ENCODE data around the gene SEC14L1.
A peak's percentile ranks its signal among the peaks of the same experiment; 100 is the strongest.
"Not testable (repeated sequence)": the region's sequence is repeated elsewhere in the genome, so short reads cannot be mapped to it uniquely, and the experiment has no call there.

The SEC14L1 gene

DNA sequence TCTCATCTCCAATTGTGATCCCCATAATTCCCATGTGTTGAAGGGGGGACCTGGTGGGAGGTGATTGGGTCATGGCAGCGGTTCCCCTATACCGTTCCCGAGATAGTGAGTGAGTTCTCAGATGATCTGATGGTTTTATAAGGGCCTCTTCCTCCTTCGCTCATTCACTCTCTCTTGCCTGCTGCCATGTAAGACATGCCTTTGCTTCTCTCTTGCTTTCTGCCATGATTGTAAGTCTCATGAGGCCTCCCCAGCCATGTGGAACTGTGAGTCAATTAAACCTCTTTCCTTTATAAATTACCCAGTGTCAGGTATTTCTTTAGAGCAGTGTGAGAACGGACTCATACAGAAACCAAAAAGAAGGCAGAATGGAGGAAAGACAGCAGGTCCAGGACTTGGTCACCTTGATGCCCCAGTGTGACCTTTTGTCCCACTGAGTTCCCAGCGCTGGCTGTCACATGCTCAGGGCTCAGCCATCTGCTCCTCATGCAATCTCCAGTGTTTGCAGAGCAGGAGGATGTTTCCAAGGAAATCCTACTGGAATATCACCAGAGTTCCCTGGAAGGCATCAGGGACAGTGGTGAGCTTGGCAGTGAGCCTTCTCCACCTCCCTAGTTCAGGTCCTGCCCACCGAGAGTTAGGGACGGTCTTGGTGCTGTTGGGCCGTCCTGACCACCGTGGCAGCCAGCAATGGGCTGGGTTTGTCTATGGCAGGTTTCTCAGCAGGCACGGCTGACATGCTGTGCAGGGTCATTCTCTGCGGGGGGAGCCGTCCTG, 96.7 kb downstream of the SEC14L1 start:
- ATAC-seq (ENCODE audit: low read depth) (no peak), DNase-seq (ENCODE audit: low spot score in 2 of 2) (no peak)
- peaks cover 15% of the 10 kb centered on the region for H3K4me1 Mint-ChIP-seq
- peaks cover 7% of the 10 kb centered on the region for H3K9me3 Mint-ChIP-seq
- H3K4me3 Mint-ChIP-seq: no peak overlapping the region
- H3K27ac Mint-ChIP-seq: no peak overlapping the region
- H3K36me3 Mint-ChIP-seq: peaks cover 3% of the 10 kb centered on the region
- H3K27me3 Mint-ChIP-seq: peaks cover 3% of the 10 kb centered on the region

DNA sequence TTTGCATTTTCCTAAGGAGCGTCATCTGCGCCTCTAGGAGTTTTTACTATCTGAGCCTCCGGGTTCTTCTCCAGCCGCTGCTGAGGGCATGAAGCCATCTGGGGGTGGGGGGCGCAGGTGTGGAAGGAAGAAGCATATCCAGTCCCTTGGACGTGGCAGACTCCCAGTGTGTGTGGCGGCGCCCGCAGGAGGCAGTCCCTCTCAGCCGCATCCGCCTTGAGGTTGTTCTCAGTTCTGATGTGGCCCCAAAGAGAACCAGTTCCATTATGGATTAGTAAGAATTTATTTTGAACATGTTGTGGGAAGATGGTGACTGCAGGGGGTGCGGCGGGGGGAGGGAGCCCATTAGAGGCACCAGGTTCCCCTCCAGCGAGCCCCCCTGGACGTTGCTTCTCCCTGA, 100.2 kb downstream of the SEC14L1 start:
- H3K4me1 Mint-ChIP-seq: peaks cover 10% of the 10 kb centered on the region
- DNase-seq (ENCODE audit: low spot score in 2 of 2) (no peak), ATAC-seq (ENCODE audit: low read depth) (no peak)
- H3K27me3 Mint-ChIP-seq: peaks cover 11% of the 10 kb centered on the region
- no peak overlapping the region for H3K27ac Mint-ChIP-seq
- no peak overlapping the region for H3K4me3 Mint-ChIP-seq
- H3K36me3 Mint-ChIP-seq: peaks cover 3% of the 10 kb centered on the region
- peaks cover 5% of the 10 kb centered on the region for H3K9me3 Mint-ChIP-seq

DNA sequence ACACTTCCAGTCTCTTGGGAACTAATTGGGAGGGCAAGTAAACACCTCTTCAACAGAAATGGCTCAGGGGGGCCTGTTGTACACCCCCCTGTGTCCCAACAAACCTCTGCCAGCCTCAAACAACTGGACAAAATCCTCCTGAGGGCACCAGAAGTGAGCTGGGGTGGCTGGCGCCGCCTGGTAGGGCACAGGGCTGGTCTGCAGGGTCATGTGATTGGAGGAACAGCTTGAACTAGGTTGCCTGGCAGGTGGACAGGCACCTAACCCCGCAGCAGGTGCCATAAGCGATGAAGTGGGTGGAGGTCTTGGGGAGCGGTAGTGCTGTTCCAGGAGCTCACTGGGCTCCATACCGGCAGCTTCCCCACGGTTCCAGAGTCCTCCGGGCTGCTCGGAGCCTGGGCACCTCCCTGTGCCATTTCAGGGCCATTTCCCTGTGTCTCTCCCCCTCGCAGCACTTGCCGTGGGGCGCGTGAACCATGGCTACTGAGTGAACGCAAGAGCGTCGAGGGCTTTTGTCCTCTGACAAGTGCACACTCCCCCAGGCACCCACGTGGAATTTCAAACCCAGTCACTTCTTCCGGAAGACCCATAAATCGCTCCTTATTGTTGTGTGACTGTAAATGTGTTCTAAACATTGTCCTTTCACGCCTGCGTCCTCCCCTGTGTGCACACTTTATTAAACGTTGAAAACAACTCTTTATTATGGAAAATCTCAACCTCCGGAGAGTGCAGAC, 101.5 kb downstream of the SEC14L1 start:
- Mint-ChIP-seq H3K27me3 (peaks cover 14% of the 10 kb centered on the region), H3K27ac (no peak overlapping the region), H3K9me3 (peaks cover under 1% of the 10 kb centered on the region), H3K4me1 (peaks cover 15% of the 10 kb centered on the region), H3K4me3 (no peak overlapping the region), H3K36me3 (no peaks in the 10 kb centered on the region)
- ATAC-seq (ENCODE audit: low read depth): no peak
- no peak for DNase-seq (ENCODE audit: low spot score in 2 of 2)

DNA sequence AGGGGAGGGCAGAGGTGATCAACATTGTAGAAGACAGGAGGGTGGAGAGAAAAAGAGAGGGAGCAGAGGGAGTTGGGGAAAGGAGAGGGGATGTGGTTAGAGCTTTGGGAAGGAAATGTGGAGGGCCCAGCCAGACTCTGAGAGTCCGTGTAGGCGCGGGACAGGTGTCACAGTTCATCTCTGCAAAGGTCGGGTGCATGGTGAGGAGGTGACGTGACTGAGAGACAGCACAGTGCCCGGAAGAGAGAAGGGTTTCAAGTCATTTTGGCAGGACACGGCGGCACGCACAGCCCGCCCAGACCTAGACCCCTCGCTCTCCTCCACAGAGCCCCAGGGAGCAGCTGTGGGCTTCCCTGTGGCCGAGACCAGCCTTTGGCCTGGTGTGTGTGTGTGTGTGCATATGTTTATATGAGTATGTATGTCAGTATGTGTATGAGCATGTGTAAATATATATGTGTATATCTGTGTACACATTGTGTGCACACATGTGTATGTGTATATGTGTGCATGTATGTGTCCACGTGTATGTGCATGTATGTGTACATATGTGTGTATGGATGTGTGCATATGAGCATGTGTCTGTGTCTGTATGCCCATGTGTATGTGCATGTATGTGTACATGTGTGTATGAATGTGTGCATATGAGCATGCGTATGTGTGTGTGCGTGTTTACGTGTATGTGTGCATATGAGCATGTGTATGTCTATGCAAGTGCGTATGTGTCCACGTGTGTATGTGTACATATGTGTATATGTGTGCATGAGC, 104.6 kb downstream of the SEC14L1 start:
- no peak overlapping the region for H3K27ac Mint-ChIP-seq
- H3K9me3 Mint-ChIP-seq: no peaks in the 10 kb centered on the region
- DNase-seq (ENCODE audit: low spot score in 2 of 2) (no peak), ATAC-seq (ENCODE audit: low read depth) (no peak)
- no peaks in the 10 kb centered on the region for H3K36me3 Mint-ChIP-seq
- H3K4me1 Mint-ChIP-seq: peaks cover 15% of the 10 kb centered on the region
- peaks cover 28% of the 10 kb centered on the region for H3K27me3 Mint-ChIP-seq
- no peak overlapping the region for H3K4me3 Mint-ChIP-seq

DNA sequence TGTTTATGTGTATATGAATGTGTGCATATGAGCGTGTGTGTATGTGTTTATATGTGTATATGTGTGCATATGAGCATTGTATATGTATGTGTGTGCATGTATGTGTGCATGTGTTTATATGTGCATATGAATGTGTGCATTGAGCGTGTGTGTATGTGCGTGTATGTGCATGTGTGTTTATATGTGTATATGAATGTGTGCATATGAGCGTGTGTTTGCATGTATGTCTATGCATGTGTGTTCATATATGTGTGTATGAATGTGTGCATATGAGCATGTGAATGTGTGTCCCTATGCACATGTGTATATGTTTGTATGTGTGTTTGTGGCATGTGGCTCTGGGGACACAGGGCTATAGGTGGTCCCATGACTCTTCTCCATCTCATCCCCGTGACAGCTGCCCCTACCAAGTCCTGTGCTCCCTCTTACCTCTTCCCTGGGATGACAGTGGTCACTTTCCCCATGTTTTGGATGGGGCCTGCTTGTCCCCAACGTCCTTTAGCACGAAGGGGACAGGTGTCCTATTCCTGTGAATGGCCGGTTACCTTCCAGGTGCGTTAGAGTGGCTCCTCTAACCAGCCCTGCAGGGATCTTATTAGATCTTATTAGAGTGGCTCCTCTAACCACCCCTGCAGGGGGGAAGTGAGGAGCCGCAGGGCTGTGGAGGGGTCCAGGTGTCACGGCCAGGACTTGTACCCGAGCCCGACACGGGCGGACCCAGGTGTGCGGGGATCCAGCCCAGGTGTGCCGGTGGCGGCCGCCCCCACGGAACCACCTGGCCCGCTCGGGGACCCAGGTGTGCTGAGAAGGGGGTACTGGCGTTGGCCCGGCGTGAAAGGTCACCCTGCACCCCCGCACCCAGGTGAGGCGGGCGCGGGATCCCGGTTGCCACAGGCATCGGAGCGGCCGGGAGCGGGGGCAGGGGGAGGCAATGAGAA, 105.6 kb downstream of the SEC14L1 start:
- Mint-ChIP-seq H3K4me3 (peak overlapping the region; percentile 35), H3K36me3 (no peaks in the 10 kb centered on the region), H3K27ac (no peak overlapping the region), H3K9me3 (no peaks in the 10 kb centered on the region), H3K4me1 (peaks cover 15% of the 10 kb centered on the region), H3K27me3 (peaks cover 30% of the 10 kb centered on the region)
- ATAC-seq (ENCODE audit: low read depth) (peak; percentile 23), DNase-seq (ENCODE audit: low spot score in 2 of 2) (no peak)

DNA sequence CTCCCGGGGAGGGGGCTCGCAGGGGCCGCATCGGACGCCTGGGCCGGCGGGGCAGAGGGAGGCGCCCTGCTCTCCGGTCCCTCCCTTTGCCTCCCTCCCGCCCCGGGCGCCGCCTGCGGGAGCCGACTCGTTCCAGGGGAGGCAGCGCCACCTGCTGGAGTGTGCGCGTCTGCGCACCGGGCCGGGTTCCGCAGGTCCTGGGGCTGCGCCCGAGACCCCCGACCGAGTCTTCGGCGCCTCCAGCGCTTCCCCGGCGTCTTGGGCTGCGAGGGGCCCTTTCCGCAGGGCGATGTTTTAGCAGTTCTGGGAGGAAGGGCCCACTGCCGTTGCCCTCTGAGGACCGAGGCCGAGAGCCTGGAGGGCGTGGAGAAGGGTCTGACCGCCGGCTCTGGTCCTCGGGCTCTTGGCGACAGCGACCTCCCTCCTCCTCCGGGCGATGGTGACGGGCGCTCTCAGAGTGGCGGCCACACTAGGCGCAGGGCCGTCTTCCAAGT, 106.3 kb downstream of the SEC14L1 start:
- H3K27ac Mint-ChIP-seq: no peak overlapping the region
- ATAC-seq (ENCODE audit: low read depth) (peak; percentile 94), DNase-seq (ENCODE audit: low spot score in 2 of 2) (peak; percentile 86 to 94)
- H3K36me3 Mint-ChIP-seq: no peaks in the 10 kb centered on the region
- peak overlapping the region; percentile 54 for H3K4me3 Mint-ChIP-seq
- H3K9me3 Mint-ChIP-seq: no peaks in the 10 kb centered on the region
- peaks cover 15% of the 10 kb centered on the region for H3K4me1 Mint-ChIP-seq
- peaks cover 34% of the 10 kb centered on the region for H3K27me3 Mint-ChIP-seq

DNA sequence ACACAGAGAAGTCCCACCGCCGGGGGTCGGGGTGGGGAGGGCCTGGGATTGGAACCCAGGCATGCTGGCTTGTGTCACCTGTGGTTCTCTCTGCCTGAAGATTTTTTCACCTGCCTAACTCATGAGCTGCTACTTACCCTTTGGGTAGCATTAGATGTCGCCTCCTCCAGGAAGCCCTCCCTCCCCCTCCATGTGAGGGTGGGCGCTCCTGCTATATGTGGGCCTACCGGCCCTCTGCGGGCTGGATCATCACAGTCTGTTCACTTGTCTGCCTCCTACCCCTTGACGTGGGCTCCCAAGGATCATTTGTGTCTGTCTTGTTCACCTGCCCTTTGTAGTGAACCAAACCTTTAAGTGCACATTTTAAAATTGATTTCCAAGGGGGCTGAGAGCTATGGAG, 106.8 kb downstream of the SEC14L1 start:
- H3K4me1 Mint-ChIP-seq: peaks cover 15% of the 10 kb centered on the region
- H3K27me3 Mint-ChIP-seq: peaks cover 34% of the 10 kb centered on the region
- H3K36me3 Mint-ChIP-seq: no peaks in the 10 kb centered on the region
- no peak overlapping the region for H3K27ac Mint-ChIP-seq
- no peak for ATAC-seq (ENCODE audit: low read depth)
- no peaks in the 10 kb centered on the region for H3K9me3 Mint-ChIP-seq
- peak overlapping the region; percentile 25 for H3K4me3 Mint-ChIP-seq
- DNase-seq (ENCODE audit: low spot score in 2 of 2): no peak

DNA sequence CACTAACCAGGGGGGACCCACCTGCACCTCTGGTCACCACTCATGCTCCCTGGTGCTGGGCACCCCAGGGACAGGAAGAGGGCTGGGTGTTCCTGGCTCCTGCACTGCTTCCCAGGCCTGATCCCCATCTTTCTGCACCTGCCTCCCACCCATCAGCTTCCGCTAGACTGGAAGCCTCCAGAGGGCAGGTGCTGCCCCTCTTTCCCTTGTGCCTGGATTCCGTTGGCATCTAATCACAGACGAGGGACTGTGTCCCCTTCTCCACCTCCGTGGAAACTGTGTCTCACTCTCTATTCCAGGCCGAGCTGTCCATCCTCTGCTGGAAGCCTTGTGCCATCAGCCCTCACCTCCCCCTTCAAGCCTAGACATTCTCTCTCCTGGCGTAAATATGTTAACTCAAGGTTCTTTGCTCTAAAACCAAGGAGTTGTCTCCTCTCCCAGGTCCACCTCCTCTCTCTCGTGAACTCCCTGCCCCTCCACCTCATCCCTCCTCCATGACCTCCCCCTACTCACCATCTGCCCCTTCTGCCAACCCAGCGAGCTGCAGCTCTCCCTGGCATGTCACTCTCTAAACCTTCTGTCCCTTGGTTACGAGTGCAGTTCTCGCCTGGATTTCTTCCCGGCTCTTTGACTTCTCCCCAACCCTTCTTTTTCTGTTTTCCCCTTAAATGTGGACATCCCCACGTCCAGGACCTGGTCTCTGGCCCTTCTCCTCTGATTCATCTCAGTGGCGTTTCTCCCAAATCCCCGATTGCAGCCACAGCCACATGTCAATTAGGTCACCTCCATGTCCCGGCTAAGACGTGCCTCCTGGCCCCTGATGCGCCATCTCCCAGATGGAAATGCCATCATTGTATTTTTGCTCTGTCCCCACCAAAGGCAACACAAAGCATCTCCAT, 107.7 kb downstream of the SEC14L1 start:
- Mint-ChIP-seq H3K4me1 (peaks cover 15% of the 10 kb centered on the region), H3K27me3 (peaks cover 34% of the 10 kb centered on the region), H3K36me3 (no peaks in the 10 kb centered on the region), H3K4me3 (peak overlapping the region; percentile 2), H3K9me3 (no peaks in the 10 kb centered on the region), H3K27ac (no peak overlapping the region)
- no peak for DNase-seq (ENCODE audit: low spot score in 2 of 2)
- ATAC-seq (ENCODE audit: low read depth): no peak

DNA sequence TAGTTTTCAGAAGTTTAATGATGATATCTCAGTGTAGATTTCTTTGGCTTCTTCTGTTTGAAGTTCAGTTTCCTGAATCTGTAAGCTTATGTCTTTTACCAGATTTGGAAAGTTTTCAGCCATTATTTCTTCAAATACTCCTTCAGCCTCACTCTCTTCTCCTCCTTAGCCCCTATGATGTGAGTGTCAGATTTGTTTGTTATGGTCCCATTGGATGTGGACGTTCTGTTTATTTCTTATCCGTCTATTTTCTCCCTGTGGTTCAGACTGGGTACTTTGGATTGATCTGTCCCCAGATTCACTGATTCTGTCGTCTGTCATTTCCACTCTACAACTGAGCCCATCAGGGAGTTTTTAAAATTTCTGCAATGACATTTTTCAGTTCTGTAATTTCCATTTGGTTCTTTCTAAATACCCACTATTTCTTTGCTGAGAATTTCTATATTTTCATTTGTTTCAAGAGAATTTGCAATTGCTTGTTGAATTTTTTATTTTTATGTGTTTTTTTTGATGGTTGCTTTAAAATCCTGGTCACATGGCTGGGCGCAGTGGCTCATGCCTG, 110.9 kb downstream of the SEC14L1 start:
- Mint-ChIP-seq H3K9me3 (no peaks in the 10 kb centered on the region), H3K4me1 (no peaks in the 10 kb centered on the region), H3K4me3 (no peak overlapping the region), H3K27ac (no peak overlapping the region), H3K36me3 (no peaks in the 10 kb centered on the region), H3K27me3 (peaks cover 26% of the 10 kb centered on the region)
- ATAC-seq (ENCODE audit: low read depth): no peak
- DNase-seq (ENCODE audit: low spot score in 2 of 2): no peak

DNA sequence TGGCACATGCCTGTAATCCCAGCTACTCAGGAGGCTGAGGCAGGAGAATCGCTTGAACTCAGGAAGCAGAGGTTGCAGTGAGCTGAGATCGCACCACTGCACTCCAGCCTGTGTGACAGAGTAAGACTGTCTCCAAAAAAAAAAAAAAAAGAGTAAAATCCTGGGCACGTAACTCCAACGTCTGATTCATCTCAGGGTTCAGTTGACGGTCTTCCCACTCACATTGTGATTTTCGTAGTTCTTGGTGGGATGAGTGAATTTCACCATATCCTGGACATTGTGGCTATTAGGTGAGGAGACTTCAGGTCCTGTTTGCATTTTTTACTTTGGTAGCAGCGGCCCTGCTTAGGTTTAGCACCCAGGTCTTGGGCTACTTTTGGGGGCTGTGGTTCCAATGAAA, 111.5 kb downstream of the SEC14L1 start:
- H3K9me3 Mint-ChIP-seq; H3K4me3 Mint-ChIP-seq; H3K36me3 Mint-ChIP-seq; H3K27ac Mint-ChIP-seq; ATAC-seq (ENCODE audit: low read depth); H3K4me1 Mint-ChIP-seq; DNase-seq (ENCODE audit: low spot score in 2 of 2): not testable (repeated sequence)
- H3K27me3 Mint-ChIP-seq: peaks cover 30% of the 10 kb centered on the region

DNA sequence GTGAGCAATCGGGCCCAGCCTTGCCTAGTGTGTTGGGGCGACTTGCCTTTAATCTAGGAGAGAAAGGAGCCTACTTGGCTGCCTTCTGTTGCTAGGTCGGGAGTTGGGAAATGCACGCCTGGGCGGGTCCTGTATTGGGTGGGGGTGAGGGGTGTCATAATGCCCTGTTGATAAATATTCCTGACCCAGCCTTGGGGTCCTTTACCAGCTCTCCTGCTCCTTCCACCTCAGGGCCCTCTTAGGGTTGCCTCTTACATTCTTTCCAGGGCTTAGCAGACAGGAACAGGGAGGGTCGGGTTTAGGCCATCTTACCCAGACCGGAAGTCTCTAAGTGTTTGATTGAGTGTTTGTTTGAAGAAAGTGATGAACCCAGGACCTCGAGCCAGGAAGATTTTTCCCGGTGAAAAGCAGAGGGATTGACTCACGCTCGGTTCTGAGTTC, 112.9 kb downstream of the SEC14L1 start:
- peaks cover 6% of the 10 kb centered on the region for H3K4me1 Mint-ChIP-seq
- H3K27me3 Mint-ChIP-seq: peaks cover 30% of the 10 kb centered on the region
- H3K27ac Mint-ChIP-seq: no peak overlapping the region
- H3K4me3 Mint-ChIP-seq: no peak overlapping the region
- peaks cover 2% of the 10 kb centered on the region for H3K36me3 Mint-ChIP-seq
- DNase-seq (ENCODE audit: low spot score in 2 of 2) (no peak), ATAC-seq (ENCODE audit: low read depth) (no peak)
- no peaks in the 10 kb centered on the region for H3K9me3 Mint-ChIP-seq

Measured in memory B cell (primary cell).